CD14-positive monocyte (primary cell): ENCODE measurements around the gene ZNF776. TPM values are rescaled to one million over a fixed set of nuclear protein-coding genes. Genes with fewer than 3 reads are reported as not detected.

Experiments used
- DNase-seq, 3 donors: peaks; one replicate each; pipeline ENCODE4 v3.0.0-alpha.2; 2011 to 2022
- H2AFZ ChIP-seq: 2 replicates; pipeline ENCODE4 v1.6.0; 2012; ENCODE audit warnings: mild to moderate bottlenecking, low read depth, low read length, inconsistent platforms; ENCODE audit not compliant: insufficient read depth, poor library complexity, severe bottlenecking
- H3K27ac ChIP-seq, 2 donors: 1 replicate in 1 of 2; 2 replicates in 1 of 2; pipeline ENCODE4 v1.5.1; 2012 to 2013; ENCODE audit warnings: low read length in 2 of 2, control low read depth in 1 of 2, inconsistent platforms in 1 of 2, low read depth in 1 of 2, mild to moderate bottlenecking in 1 of 2
- H3K27me3 ChIP-seq, 2 donors: one replicate each; pipeline versions ENCODE4 v1.6.0 to v1.6.1; 2011 to 2013; ENCODE audit warnings: low read length in 2 of 2; ENCODE audit not compliant: control insufficient read depth in 2 of 2, insufficient read depth in 2 of 2
- H3K36me3 ChIP-seq, 2 donors: replicated peaks in 1 of 2; 1 replicate in 1 of 2; 2 replicates in 1 of 2; pipeline versions ENCODE4 v1.5.1 to v1.6.1; 2012 to 2013; ENCODE audit warnings: low read length in 2 of 2, control low read depth in 1 of 2, inconsistent platforms in 1 of 2, mild to moderate bottlenecking in 1 of 2; ENCODE audit not compliant: insufficient read depth in 2 of 2, control insufficient read depth in 1 of 2
- H3K4me1 ChIP-seq, 2 donors: 1 replicate in 1 of 2; 2 replicates in 1 of 2; pipeline versions ENCODE4 v1.5.1 to v1.6.1; 2012 to 2013; ENCODE audit warnings: low read length in 2 of 2, control low read depth in 1 of 2, inconsistent platforms in 1 of 2, mild to moderate bottlenecking in 1 of 2, moderate library complexity in 1 of 2; ENCODE audit not compliant: insufficient read depth in 2 of 2, control insufficient read depth in 1 of 2
- H3K4me2 ChIP-seq: replicated peaks from 2 replicates; pipeline ENCODE3; 2012; ENCODE audit warnings: low read length, moderate library complexity, mild to moderate bottlenecking; ENCODE audit not compliant: poor library complexity, severe bottlenecking; ENCODE audit errors: extremely low read depth
- H3K4me3 ChIP-seq, 3 experiments: fragments of 200-600 bp in 1 of 3; sonication (generic) in 1 of 3; replicated peaks in 1 of 3; 1 replicate in 2 of 3; 2 replicates in 1 of 3; pipeline ENCODE4 v1.5.1; 2011 to 2013; ENCODE audit warnings: low read length in 3 of 3, mild to moderate bottlenecking in 3 of 3, control low read depth in 2 of 3, low read depth in 2 of 3, inconsistent platforms in 1 of 3, moderate library complexity in 1 of 3
- H3K79me2 ChIP-seq: 2 replicates; pipeline ENCODE4 v1.6.0; 2012; ENCODE audit warnings: mild to moderate bottlenecking, control low read depth, inconsistent platforms, low read length, moderate library complexity; ENCODE audit not compliant: insufficient read depth
- H3K9ac ChIP-seq: 2 replicates; pipeline ENCODE4 v1.6.0; 2017; ENCODE audit warnings: low read length, mild to moderate bottlenecking; ENCODE audit not compliant: insufficient read depth, poor library complexity, severe bottlenecking
- H3K9me3 ChIP-seq, 2 donors: replicated peaks in 1 of 2; 1 replicate in 1 of 2; 2 replicates in 1 of 2; pipeline versions ENCODE4 v1.5.1 to v1.6.1; 2012 to 2013; ENCODE audit warnings: low read length in 2 of 2, control low read depth in 1 of 2; ENCODE audit not compliant: control insufficient read depth in 1 of 2, insufficient read depth in 1 of 2
- H4K20me1 ChIP-seq: 2 replicates; pipeline ENCODE4 v1.6.0; 2012; ENCODE audit warnings: mild to moderate bottlenecking, low read length, control low read depth, moderate library complexity; ENCODE audit not compliant: insufficient read depth
- H3K27ac Mint-ChIP-seq, 7 donors: one replicate each; pipeline ENCODE4 v1.8.0; 2020; ENCODE audit warnings: mild to moderate bottlenecking in 7 of 7, mixed read lengths in 7 of 7, moderate library complexity in 6 of 7, inconsistent platforms in 2 of 7
- H3K27me3 Mint-ChIP-seq, 3 donors: one replicate each; pipeline ENCODE4 v1.8.0; 2021 to 2022; ENCODE audit warnings: low read depth in 3 of 3, mild to moderate bottlenecking in 3 of 3, mixed read lengths in 3 of 3, moderate library complexity in 3 of 3, inconsistent platforms in 1 of 3
- H3K36me3 Mint-ChIP-seq, 2 donors: one replicate each; pipeline ENCODE4 v1.8.0; 2020; ENCODE audit warnings: mixed read lengths in 2 of 2, inconsistent platforms in 1 of 2, mild to moderate bottlenecking in 1 of 2
- H3K4me1 Mint-ChIP-seq: one replicate; pipeline ENCODE4 v1.8.0; 2020; ENCODE audit warnings: mild to moderate bottlenecking, mixed read lengths
- H3K4me3 Mint-ChIP-seq, 2 donors: one replicate each; pipeline ENCODE4 v1.8.0; 2020; ENCODE audit warnings: mild to moderate bottlenecking in 2 of 2, mixed read lengths in 2 of 2, moderate library complexity in 1 of 2
- H3K9me3 Mint-ChIP-seq, 7 donors: one replicate each; pipeline ENCODE4 v1.8.0; 2020 to 2022; ENCODE audit warnings: mixed read lengths in 7 of 7, mild to moderate bottlenecking in 6 of 7, moderate library complexity in 6 of 7, inconsistent platforms in 2 of 7
- WGBS: methylation state at CpG from one replicate; pipeline ENCODE4 v1.1.5; 2013; ENCODE audit warnings: missing lambda C conversion rate; ENCODE audit not compliant: insufficient coverage; 5-methylcytosine and 5-hydroxymethylcytosine counted together
- intact Hi-C, 2 donors: fragments of 100-400 bp; cut with micrococcal nuclease; formaldehyde crosslinking; loops; one replicate each; pipeline versions ENCODE4 v1.15.0 to v1.15.1; 2023
- polyA plus RNA-seq, 3 donors: library from polyadenylated mRNA; depleted of rRNA in 1 of 3; unstranded in 2 of 3; stranded (reverse) in 1 of 3; fragments of 300-500 nt in 2 of 3; fragments of >200 nt in 1 of 3; fragmentation: Illumina TruSeq in 2 of 3; gene quantifications; 1 replicate in 2 of 3; 2 replicates in 1 of 3; pipeline ENCODE4 v1.2.3, GENCODE V29; 2012 to 2021
- TF ChIP-seq, protein P1 (sequence below): fragments of 200-600 bp; IDR thresholded peaks from one replicate; pipeline ENCODE4 v1.8.0; 2022; ENCODE audit warnings: antibody characterized with exemption, mild to moderate bottlenecking

Gene ZNF776
- polyA plus RNA-seq, 3 donors: 1.9 to 4.4 (median 2.9) TPM

DNA sequence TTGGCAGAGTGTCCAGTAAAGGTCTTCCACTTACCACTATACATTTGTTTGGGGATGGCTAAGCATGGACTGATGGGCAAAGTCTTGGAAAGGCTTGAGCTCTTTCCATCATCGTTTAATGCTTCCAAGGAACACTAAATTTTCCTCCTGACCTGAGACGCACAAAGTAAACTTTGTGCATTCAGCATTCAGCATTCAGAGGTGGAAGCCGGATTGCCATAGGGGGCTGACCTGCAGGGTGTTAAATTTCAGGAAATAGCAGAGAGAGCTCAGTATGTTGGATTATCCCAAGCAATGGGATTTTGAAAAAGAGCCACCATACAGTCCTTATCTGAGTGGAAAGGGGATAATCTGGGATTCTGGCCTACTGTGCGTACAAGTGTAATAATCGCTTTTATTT, 54.1 kb downstream of the ZNF776 start:
- no peak for DNase-seq
- peaks cover 19 to 27% of the 10 kb centered on the region in 2 donors for H3K36me3 Mint-ChIP-seq
- no peaks in the 10 kb centered on the region for H3K79me2 ChIP-seq
- H3K36me3 ChIP-seq: peaks cover 2 to 5% of the 10 kb centered on the region in 2 donors
- peaks cover 0 to 6% (median 0%) of the 10 kb centered on the region in 3 donors for H3K27me3 Mint-ChIP-seq
- intact Hi-C loops: no loop called here
- no peaks in the 10 kb centered on the region for H4K20me1 ChIP-seq
- no peak overlapping the region for H3K4me3 ChIP-seq
- no peaks in the 10 kb centered on the region for H3K9me3 ChIP-seq
- 100% methylated on average over 2 of the region's 5 CpGs for WGBS
- H3K27me3 ChIP-seq: no peaks in the 10 kb centered on the region
- no peak overlapping the region for H3K27ac Mint-ChIP-seq
- H3K4me1 Mint-ChIP-seq: peaks cover 58% of the 10 kb centered on the region
- peaks cover 0 to 2% (median 0%) of the 10 kb centered on the region in 7 donors for H3K9me3 Mint-ChIP-seq
- TF ChIP-seq, protein P1, sequence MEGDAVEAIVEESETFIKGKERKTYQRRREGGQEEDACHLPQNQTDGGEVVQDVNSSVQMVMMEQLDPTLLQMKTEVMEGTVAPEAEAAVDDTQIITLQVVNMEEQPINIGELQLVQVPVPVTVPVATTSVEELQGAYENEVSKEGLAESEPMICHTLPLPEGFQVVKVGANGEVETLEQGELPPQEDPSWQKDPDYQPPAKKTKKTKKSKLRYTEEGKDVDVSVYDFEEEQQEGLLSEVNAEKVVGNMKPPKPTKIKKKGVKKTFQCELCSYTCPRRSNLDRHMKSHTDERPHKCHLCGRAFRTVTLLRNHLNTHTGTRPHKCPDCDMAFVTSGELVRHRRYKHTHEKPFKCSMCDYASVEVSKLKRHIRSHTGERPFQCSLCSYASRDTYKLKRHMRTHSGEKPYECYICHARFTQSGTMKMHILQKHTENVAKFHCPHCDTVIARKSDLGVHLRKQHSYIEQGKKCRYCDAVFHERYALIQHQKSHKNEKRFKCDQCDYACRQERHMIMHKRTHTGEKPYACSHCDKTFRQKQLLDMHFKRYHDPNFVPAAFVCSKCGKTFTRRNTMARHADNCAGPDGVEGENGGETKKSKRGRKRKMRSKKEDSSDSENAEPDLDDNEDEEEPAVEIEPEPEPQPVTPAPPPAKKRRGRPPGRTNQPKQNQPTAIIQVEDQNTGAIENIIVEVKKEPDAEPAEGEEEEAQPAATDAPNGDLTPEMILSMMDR: no peak
- no peak overlapping the region for H3K4me2 ChIP-seq
- H3K9ac ChIP-seq: no peak overlapping the region
- no peak overlapping the region for H3K4me3 Mint-ChIP-seq
- H2AFZ ChIP-seq: no peak overlapping the region
- no peak overlapping the region for H3K27ac ChIP-seq
- H3K4me1 ChIP-seq: peaks cover 33 to 38% of the 10 kb centered on the region in 2 donors

DNA sequence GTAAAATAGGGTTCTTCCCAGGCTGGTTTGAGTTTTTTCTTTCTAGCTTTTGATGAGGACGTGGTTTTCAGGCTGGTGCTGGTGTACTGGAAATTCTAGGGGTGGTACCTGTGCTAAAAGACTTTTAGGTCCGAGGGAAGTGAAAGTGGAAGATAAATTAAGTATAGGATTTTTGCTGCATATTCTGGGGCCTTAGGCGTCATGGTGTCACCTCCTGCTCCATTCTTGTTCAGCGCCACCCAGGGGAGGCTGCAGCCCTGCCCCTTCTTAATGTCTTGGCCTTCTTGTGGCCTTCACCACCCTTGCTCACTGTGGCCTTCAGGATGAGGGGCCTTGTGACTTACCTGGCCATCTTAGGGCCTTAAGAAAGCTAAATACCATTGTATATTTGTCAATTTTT, 55.7 kb downstream of the ZNF776 start:
- TF ChIP-seq, protein P1: no peak
- DNase-seq: no peak
- Histone ChIP-seq H4K20me1 (no peaks in the 10 kb centered on the region), H3K36me3 (peaks cover 0 to 15% of the 10 kb centered on the region in 2 donors), H3K79me2 (no peaks in the 10 kb centered on the region), H3K4me2 (no peak overlapping the region), H3K4me1 (peaks cover 33 to 38% of the 10 kb centered on the region in 2 donors), H2AFZ (no peak overlapping the region), H3K9me3 (no peaks in the 10 kb centered on the region), H3K4me3 (no peak overlapping the region), H3K27ac (no peak overlapping the region), H3K9ac (no peak overlapping the region), H3K27me3 (no peaks in the 10 kb centered on the region)
- Mint-ChIP-seq H3K36me3 (peaks cover 15 to 34% of the 10 kb centered on the region in 2 donors), H3K27me3 (peaks cover 0 to 6% (median 0%) of the 10 kb centered on the region in 3 donors), H3K9me3 (peaks cover 0 to 2% (median 0%) of the 10 kb centered on the region in 7 donors), H3K27ac (peak overlapping the region in 2 of 7 donors; percentile 50 to 59), H3K4me3 (no peak overlapping the region), H3K4me1 (peaks cover 58% of the 10 kb centered on the region)
- intact Hi-C loops: no loop called here
- 74% methylated on average over 4 of the region's 4 CpGs for WGBS
